GM04503 (cell line): ENCODE measurements around the gene CEP68.
"Not testable (repeated sequence)": the region's sequence is repeated elsewhere in the genome, so short reads cannot be mapped to it uniquely, and the experiment has no call there.

Experiments used
- DNase-seq: peaks from one replicate; pipeline ENCODE4 v3.0.0-alpha.2; 2012; ENCODE audit warnings: low read depth

Gene CEP68

DNA sequence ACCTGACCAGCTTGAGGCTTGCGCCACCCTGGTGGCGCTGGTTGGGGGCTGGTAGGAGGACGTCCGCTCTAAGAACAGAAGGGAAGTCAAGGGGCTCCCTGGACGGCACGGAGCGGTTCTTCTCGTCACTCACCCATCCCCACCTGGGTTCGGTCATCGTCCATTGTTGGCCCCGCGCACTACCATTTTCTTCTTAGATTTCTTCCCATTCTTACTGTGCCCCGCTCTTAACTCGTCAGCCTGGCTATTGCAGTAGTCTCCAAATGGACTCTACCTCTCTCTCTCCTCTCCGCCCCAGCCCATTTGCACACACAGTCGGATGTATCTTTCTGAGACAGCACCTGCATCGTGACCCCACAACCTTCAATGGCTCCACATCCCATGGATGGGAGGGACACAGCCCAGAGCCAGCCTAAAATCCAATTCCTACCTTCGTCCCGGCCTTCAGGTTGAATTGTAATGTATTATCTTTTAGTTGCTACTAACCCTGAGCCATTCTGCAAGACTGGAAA is 74.5 kb downstream of the CEP68 start:
- peak; percentile 16 for DNase-seq

DNA sequence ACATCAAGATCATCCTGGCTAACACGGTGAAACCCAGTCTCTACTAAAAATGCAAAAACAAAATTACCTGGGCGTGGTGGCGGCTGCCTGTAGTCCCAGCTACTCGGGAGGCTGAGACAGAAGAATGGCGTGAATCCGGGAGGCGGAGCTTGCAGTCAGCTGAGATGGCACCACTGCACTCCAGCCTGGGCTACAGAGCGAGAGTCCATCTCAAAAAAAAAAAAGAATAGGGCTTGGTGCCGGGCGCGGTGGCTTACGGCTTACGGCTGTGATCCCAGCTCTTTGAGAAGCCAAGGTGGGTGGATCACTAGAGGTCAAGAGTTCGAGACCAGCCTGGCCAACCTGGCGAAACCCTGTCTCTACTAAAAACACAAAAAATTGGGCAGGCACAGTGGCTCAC is 76.7 kb downstream of the CEP68 start:
- not testable (repeated sequence) for DNase-seq

DNA sequence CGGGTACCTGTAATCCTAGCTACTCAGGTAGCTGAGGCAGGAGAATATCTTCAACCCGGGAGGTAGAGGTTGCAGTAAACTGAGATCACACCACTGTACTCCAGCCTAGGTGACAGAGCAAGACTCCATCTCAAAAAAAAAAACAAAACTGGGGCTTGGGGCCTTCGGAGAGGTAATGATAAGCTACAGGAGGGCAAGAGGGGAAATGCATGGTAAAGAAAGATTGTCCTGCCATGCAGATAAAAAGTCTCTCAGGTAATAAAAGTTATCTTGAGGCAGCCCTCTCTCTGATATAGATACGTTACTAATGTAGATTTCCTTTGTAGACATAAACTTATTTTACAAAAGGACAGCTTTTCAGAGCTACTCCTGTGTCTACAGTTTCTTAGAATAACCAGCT is 77.4 kb downstream of the CEP68 start:
- no peak for DNase-seq

DNA sequence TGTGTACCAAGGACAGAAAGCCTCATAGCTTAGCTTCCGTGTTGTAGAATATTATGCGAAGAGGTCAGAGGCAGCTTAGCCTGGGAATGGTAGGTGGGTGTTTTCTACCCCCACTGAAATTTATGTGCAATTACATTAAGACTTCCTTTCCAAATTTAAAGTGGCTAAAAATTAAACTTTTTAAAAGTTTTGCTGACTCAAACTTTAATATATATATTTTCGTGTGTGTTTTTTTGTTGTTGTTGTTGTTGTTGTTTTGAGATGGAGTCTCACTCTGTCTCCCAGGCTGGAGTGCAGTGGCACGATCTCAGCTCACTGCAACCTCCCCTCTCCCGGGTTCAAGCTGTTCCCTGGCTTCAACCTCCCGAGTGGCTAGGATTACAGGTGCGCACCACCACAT is 77.9 kb downstream of the CEP68 start:
- no peak for DNase-seq

DNA sequence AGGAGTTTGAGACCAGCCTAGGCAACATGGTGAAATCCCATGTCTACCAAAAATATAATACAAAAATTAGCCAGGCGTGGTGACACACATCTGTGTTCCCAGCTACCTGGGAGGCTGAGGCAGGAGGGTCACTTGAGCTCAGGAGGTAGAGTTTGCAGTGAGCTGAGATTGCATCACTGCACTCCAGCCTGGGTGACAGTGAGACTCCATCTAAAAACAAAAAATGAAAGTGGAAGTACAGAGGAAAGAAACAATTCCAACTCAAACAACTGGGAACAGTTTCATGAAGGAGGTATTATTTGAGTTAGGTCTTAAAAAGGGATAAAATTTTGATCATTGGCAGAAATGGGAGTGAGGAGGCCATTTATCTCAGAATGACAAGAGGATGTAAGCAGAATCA is 80.0 kb downstream of the CEP68 start:
- no peak for DNase-seq
